C4-2B (cell line): ENCODE data around the gene DCK.

Experiments used
- CTCF ChIP-seq: fragments of 450-650 bp; conservative IDR thresholded peaks from 2 replicates; pipeline ENCODE4 v1.5.1; 2017; ENCODE audit warnings: mild to moderate bottlenecking
- ZFX ChIP-seq: fragments of 450-650 bp; IDR thresholded peaks from 2 replicates; pipeline ENCODE4 v1.6.1; 2017

GRCh38 chr4:71004281-71004851, 10.9 kb downstream of the DCK start:
- no peak for TF ChIP-seq CTCF
- TF ChIP-seq ZFX: no peak
